K562 (cell line): ENCODE results near the gene MCC. TPM values are rescaled to one million over a fixed set of nuclear protein-coding genes. Genes with fewer than 3 reads are reported as not detected.

Experiments
- CEBPG ChIP-seq, 3 experiments: fragments of 200-800 bp in 1 of 3; sonication (Bioruptor generic) in 1 of 3; sonication (generic) in 1 of 3; formaldehyde crosslinking in 1 of 3; IDR thresholded peaks in 2 of 3; conservative IDR thresholded peaks in 1 of 3; 2 replicates each; pipeline versions ENCODE4 v1.6.1 to v1.8.0; 2016 to 2022; ENCODE audit warnings: missing compliant biosample characterization in 2 of 3, missing genetic modification characterization in 2 of 3, mild to moderate bottlenecking in 1 of 3, missing genetic modification reagents in 1 of 3
- DPF2 ChIP-seq: fragments of 450-650 bp; IDR thresholded peaks from 2 replicates; pipeline ENCODE4 v1.6.1; 2016
- FOSL1 ChIP-seq: fragments of 200-800 bp; sonication (Bioruptor generic); conservative IDR thresholded peaks from 2 replicates; pipeline ENCODE4 v1.6.1; 2016; ENCODE audit warnings: missing genetic modification characterization, missing compliant biosample characterization
- FOXA3 ChIP-seq, 2 experiments: fragments of 450-650 bp in 1 of 2; sonication (generic) in 1 of 2; formaldehyde crosslinking; IDR thresholded peaks in 1 of 2; conservative IDR thresholded peaks in 1 of 2; 2 replicates each; pipeline versions ENCODE4 v1.4.0 to v1.8.0; 2020 to 2022; ENCODE audit warnings: mild to moderate bottlenecking in 2 of 2, missing genetic modification reagents in 1 of 2
- KAT8 ChIP-seq: fragments of 450-650 bp; IDR thresholded peaks from 2 replicates; pipeline ENCODE4 v1.6.1; 2016; ENCODE audit warnings: low read depth, mild to moderate bottlenecking
- NEUROD1 ChIP-seq: fragments of 150-350 bp; IDR thresholded peaks from 2 replicates; pipeline ENCODE4 v1.6.1; 2014; ENCODE audit warnings: borderline replicate concordance, low read length, low read depth; ENCODE audit not compliant: partially characterized antibody
- NFYB ChIP-seq: IDR thresholded peaks from 2 replicates; pipeline ENCODE4 v1.6.1; 2011; ENCODE audit warnings: mild to moderate bottlenecking, moderate library complexity; ENCODE audit not compliant: insufficient read length; ENCODE audit errors: extremely low read depth
- SIRT6 ChIP-seq: IDR thresholded peaks from one replicate; pipeline ENCODE4 v1.6.1; 2012; ENCODE audit warnings: low read depth, mild to moderate bottlenecking, control low read depth, inconsistent platforms, low read length, moderate library complexity
- STAT5A ChIP-seq: IDR thresholded peaks from 2 replicates; pipeline ENCODE4 v1.6.1; 2012; ENCODE audit warnings: low read length, inconsistent platforms, borderline replicate concordance
- TRIM24 ChIP-seq, 2 experiments: fragments of 450-650 bp; IDR thresholded peaks; 2 replicates each; pipeline ENCODE4 v1.6.1; 2016
- polyA plus RNA-seq, 8 experiments: library from polyadenylated mRNA; depleted of rRNA in 4 of 8; stranded (reverse) in 5 of 8; unstranded in 3 of 8; fragments of >200 nt; fragmentation: Nextera tagmentation in 2 of 8; fragmentation: Illumina TruSeq in 1 of 8; extraction: Ambion mirVana in 2 of 8; extraction: Trizol in 1 of 8; gene quantifications; 2 replicates each; pipeline versions ENCODE4 v1.2.1 to v1.2.3, GENCODE V29; 2011 to 2014; ENCODE audit warnings: inconsistent platforms in 1 of 8, missing spikeins in 1 of 8
- total RNA-seq, 7 experiments: library from RNA; depleted of rRNA in 6 of 7; stranded (reverse); fragments of >200 nt in 6 of 7; fragmentation: Illumina TruSeq in 2 of 7; extraction: Trizol in 2 of 7; gene quantifications; 2 replicates each; pipeline versions ENCODE4 v1.2.1 to v1.2.3, GENCODE V29; 2011 to 2021; ENCODE audit warnings: low replicate concordance in 1 of 7
- TF ChIP-seq, protein P1 (sequence below): sonication (generic); formaldehyde crosslinking; IDR thresholded peaks from 2 replicates; pipeline ENCODE4 v1.8.0; 2022; ENCODE audit warnings: mild to moderate bottlenecking, missing genetic modification reagents
- TF ChIP-seq, protein P2 (sequence below): sonication (generic); formaldehyde crosslinking; IDR thresholded peaks from 2 replicates; pipeline ENCODE4 v1.9.0; 2022; ENCODE audit warnings: mild to moderate bottlenecking, missing genetic modification reagents
- TF ChIP-seq, protein P3 (sequence below): IDR thresholded peaks from 2 replicates; pipeline ENCODE4 v1.6.1; 2012; ENCODE audit warnings: low read depth, low read length, improper control_type of control experiment, borderline replicate concordance
- TF ChIP-seq, protein P4 (sequence below), 2 experiments: fragments of 450-650 bp in 1 of 2; sonication (generic) in 1 of 2; formaldehyde crosslinking in 1 of 2; IDR thresholded peaks in 1 of 2; conservative IDR thresholded peaks in 1 of 2; 2 replicates each; pipeline versions ENCODE4 v1.6.1 to v1.8.1; 2016 to 2023; ENCODE audit warnings: mild to moderate bottlenecking in 2 of 2, moderate library complexity in 2 of 2, inconsistent platforms in 1 of 2, missing genetic modification reagents in 1 of 2
- TF ChIP-seq, protein P5 (sequence below): fragments of 250-450 bp; sonication (Bioruptor Pico); IDR thresholded peaks from 2 replicates; pipeline ENCODE4 v1.8.0; 2022; ENCODE audit warnings: moderate library complexity, mild to moderate bottlenecking, inconsistent platforms

MCC gene
- total and polyA plus RNA-seq, 9 of the 15 experiments (the other 6 are each of a cell fraction or from before 2014, with no cell fraction given): 0.04 to 0.24 (median 0.06) TPM; not detected in 1

DNA sequence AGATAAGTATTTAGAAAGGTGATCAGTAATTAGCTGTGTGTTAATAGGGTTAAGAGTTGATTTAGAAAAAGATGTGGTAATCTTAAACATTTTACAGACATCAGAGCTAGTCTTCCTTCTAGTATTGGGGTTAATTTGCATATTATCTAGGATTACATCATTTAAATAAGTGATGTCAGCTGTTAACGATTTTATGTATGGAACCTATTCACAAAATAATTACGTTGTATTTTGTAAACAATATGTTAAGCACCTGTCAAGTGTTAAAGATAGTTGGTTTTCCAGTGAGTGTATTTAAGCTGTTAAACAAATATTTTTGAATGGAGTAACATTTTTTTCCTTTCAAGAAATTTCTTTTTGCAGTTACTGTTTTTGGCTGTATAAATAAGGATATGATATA, 509.4 kb downstream of the MCC start (continued):
- TF ChIP-seq, protein P1, sequence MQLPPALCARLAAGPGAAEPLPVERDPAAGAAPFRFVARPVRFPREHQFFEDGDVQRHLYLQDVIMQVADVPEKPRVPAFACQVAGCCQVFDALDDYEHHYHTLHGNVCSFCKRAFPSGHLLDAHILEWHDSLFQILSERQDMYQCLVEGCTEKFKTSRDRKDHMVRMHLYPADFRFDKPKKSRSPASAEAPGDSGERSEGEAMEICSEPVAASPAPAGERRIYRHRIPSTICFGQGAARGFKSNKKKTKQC (CRISPR knock-in tag): no peak
- TF ChIP-seq NEUROD1 (no peak), NFYB (no peak), KAT8 (no peak), TRIM24 (IDR thresholded peaks at IDR 0.05) (0 out of 4 replicates have a peak, but pooled peaks of 1 of the 2 experiments have one; percentile 15), FOSL1 (tag) (peak; percentile 27; the same call in 1 of the 2 replicates), STAT5A (no peak), SIRT6 (no peak), CEBPG (CRISPR knock-in tag; IDR thresholded peaks at IDR 0.05) (no peak), CEBPG (tag; conservative IDR thresholded peaks at IDR 0.05 in 1 of 2, IDR thresholded peaks at IDR 0.05 in 1 of 2) (peak; percentile 64 to 74; a peak in 3 of 4 replicates), FOXA3 (CRISPR knock-in tag; conservative IDR thresholded peaks at IDR 0.05 in 1 of 2, IDR thresholded peaks at IDR 0.05 in 1 of 2) (no peak), DPF2 (peak; percentile 34; the same call in 1 of the 2 replicates)
- TF ChIP-seq, protein P2, sequence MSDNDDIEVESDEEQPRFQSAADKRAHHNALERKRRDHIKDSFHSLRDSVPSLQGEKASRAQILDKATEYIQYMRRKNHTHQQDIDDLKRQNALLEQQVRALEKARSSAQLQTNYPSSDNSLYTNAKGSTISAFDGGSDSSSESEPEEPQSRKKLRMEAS (CRISPR knock-in tag): no peak
- TF ChIP-seq, protein P3, sequence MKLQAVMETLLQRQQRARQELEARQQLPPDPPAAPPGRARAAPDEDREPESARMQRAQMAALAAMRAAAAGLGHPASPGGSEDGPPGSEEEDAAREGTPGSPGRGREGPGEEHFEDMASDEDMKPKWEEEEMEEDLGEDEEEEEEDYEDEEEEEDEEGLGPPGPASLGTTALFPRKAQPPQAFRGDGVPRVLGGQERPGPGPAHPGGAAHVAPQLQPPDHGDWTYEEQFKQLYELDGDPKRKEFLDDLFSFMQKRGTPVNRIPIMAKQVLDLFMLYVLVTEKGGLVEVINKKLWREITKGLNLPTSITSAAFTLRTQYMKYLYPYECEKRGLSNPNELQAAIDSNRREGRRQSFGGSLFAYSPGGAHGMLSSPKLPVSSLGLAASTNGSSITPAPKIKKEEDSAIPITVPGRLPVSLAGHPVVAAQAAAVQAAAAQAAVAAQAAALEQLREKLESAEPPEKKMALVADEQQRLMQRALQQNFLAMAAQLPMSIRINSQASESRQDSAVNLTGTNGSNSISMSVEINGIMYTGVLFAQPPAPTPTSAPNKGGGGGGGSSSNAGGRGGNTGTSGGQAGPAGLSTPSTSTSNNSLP: 0 out of 2 replicates have a peak, but pooled peaks have one; percentile 57
- TF ChIP-seq, protein P4, sequence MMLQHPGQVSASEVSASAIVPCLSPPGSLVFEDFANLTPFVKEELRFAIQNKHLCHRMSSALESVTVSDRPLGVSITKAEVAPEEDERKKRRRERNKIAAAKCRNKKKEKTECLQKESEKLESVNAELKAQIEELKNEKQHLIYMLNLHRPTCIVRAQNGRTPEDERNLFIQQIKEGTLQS (IDR thresholded peaks at IDR 0.05): peak; percentile 94
- TF ChIP-seq, protein P4 (CRISPR knock-in tag; conservative IDR thresholded peaks at IDR 0.05): no peak
- TF ChIP-seq, protein P5, sequence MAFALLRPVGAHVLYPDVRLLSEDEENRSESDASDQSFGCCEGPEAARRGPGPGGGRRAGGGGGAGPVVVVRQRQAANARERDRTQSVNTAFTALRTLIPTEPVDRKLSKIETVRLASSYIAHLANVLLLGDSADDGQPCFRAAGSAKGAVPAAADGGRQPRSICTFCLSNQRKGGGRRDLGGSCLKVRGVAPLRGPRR: no peak
